Endothelial cell of umbilical vein (primary cell): ENCODE measurements around the gene KITLG. TPM values are rescaled to one million over a fixed set of nuclear protein-coding genes. Genes with fewer than 3 reads are reported as not detected.

Source experiments
- BruUV-seq: library from RNA; stranded (reverse); fragments of 400-500 nt; replicated peaks from 2 replicates; lab custom pipeline; 2021; lab: Mats Ljungman, UMichigan
- CTCF ChIA-PET: fragments of 300-600, 350-600 bp; sonication (Branson Sonifier 250); formaldehyde crosslinking; loops from one replicate; lab custom pipeline; 2021; ENCODE audit warnings: antibody characterized with exemption, inconsistent platforms; lab: Charles Lee
- POLR2A ChIA-PET: fragments of 300-600, 350-600 bp; sonication (Branson Sonifier 250); formaldehyde crosslinking; loops from one replicate; lab custom pipeline; 2021; ENCODE audit warnings: antibody characterized with exemption, inconsistent platforms; lab: Charles Lee
- DNase-seq: peaks from one replicate; pipeline ENCODE4 v3.0.0-alpha.2; 2011; ENCODE audit warnings: low read depth, low spot score
- FAIRE-seq: peaks from 2 replicates; lab custom pipeline; 2011; peaks lifted over from hg19 to GRCh38; lab: Jason Lieb, UNC
- H2AFZ ChIP-seq: 2 replicates; pipeline ENCODE4 v1.6.0; 2012; ENCODE audit warnings: low read depth, low read length, control low read depth, inconsistent platforms
- H3K27ac ChIP-seq: 2 replicates; pipeline ENCODE4 v1.5.1; 2011; ENCODE audit warnings: low read depth, mild to moderate bottlenecking, control low read depth, low read length, moderate library complexity; ENCODE audit not compliant: insufficient read depth
- H3K27me3 ChIP-seq, 2 experiments: 2 replicates each; pipeline versions ENCODE4 v1.6.0 to v1.6.1; 2011; ENCODE audit warnings: low read length in 2 of 2, mixed read lengths in 1 of 2; ENCODE audit not compliant: control insufficient read depth in 2 of 2, insufficient read depth in 2 of 2
- H3K36me3 ChIP-seq, 2 experiments: 2 replicates in 1 of 2; 3 replicates in 1 of 2; pipeline ENCODE4 v1.5.1; 2011; ENCODE audit warnings: low read length in 2 of 2, mild to moderate bottlenecking in 1 of 2, moderate library complexity in 1 of 2; ENCODE audit not compliant: control insufficient read depth in 2 of 2, insufficient read depth in 2 of 2; ENCODE audit errors: extremely low read depth in 1 of 2
- H3K4me1 ChIP-seq: 3 replicates; pipeline ENCODE4 v1.5.1; 2011; ENCODE audit warnings: mild to moderate bottlenecking, low read length; ENCODE audit not compliant: control insufficient read depth, insufficient read depth; ENCODE audit errors: extremely low read depth
- H3K4me2 ChIP-seq: 2 replicates; pipeline ENCODE4 v1.6.1; 2011; ENCODE audit warnings: low read length, control low read depth, mixed read lengths; ENCODE audit not compliant: insufficient read depth
- H3K4me3 ChIP-seq, 3 experiments: fragments of 200-600 bp in 1 of 3; sonication (generic), shearing (Covaris generic) in 1 of 3; replicated peaks in 1 of 3; 2 replicates each; pipeline ENCODE4 v1.5.1; 2011 to 2016; ENCODE audit warnings: control low read depth in 3 of 3, low read length in 3 of 3, mild to moderate bottlenecking in 2 of 3, inconsistent platforms in 1 of 3, low read depth in 1 of 3, moderate library complexity in 1 of 3; ENCODE audit not compliant: insufficient read depth in 1 of 3
- H3K79me2 ChIP-seq: 2 replicates; pipeline ENCODE4 v1.6.0; 2012; ENCODE audit warnings: low read length, inconsistent platforms; ENCODE audit not compliant: control insufficient read depth, insufficient read depth
- H3K9ac ChIP-seq: replicated peaks from 2 replicates; pipeline ENCODE3; 2011; ENCODE audit warnings: low read length, control low read depth; ENCODE audit not compliant: insufficient read depth; ENCODE audit errors: extremely low read depth
- H3K9me1 ChIP-seq: replicated peaks from 3 replicates; pipeline ENCODE4 v1.6.0; 2011; ENCODE audit warnings: mild to moderate bottlenecking, low read length; ENCODE audit not compliant: control insufficient read depth, insufficient read depth; ENCODE audit errors: extremely low read depth
- H3K9me3 ChIP-seq: replicated peaks from 2 replicates; pipeline ENCODE4 v1.5.1; 2012; ENCODE audit warnings: low read length, inconsistent platforms; ENCODE audit not compliant: control insufficient read depth, insufficient read depth
- H4K20me1 ChIP-seq: replicated peaks from 2 replicates; pipeline ENCODE3; 2011; ENCODE audit warnings: mild to moderate bottlenecking, low read length; ENCODE audit not compliant: control insufficient read depth, insufficient read depth; ENCODE audit errors: extremely low read depth
- CTCF ChIP-seq, 2 donors: IDR thresholded peaks; 1 replicate in 1 of 2; 2 replicates in 1 of 2; pipeline ENCODE4 v1.5.1; 2011; ENCODE audit warnings: low read length in 2 of 2, mild to moderate bottlenecking in 2 of 2, moderate library complexity in 2 of 2, control low read depth in 1 of 2, inconsistent platforms in 1 of 2, low read depth in 1 of 2; ENCODE audit not compliant: insufficient read depth in 1 of 2; ENCODE audit errors: extremely low read depth in 1 of 2
- EZH2 ChIP-seq: IDR thresholded peaks from 2 replicates; pipeline ENCODE4 v1.6.1; 2012; ENCODE audit warnings: borderline replicate concordance, low read depth, mild to moderate bottlenecking, moderate library complexity, low read length, inconsistent platforms; ENCODE audit not compliant: severe bottlenecking
- GATA2 ChIP-seq: IDR thresholded peaks from 2 replicates; pipeline ENCODE4 v1.7.0; 2011; ENCODE audit warnings: low read depth, mild to moderate bottlenecking, moderate library complexity, mixed read lengths, low read length; ENCODE audit not compliant: insufficient read length, insufficient read depth
- JUN ChIP-seq: IDR thresholded peaks from 2 replicates; pipeline ENCODE4 v1.6.1; 2011; ENCODE audit warnings: borderline replicate concordance, low read depth; ENCODE audit not compliant: insufficient read length, insufficient read depth
- MYC ChIP-seq: IDR thresholded peaks from one replicate; pipeline ENCODE4 v1.6.1; 2011; ENCODE audit warnings: mild to moderate bottlenecking, low read depth, low read length
- POLR2A ChIP-seq: IDR thresholded peaks from 2 replicates; pipeline ENCODE4 v1.6.1; 2012; ENCODE audit warnings: low read depth, mild to moderate bottlenecking, control low read depth, low read length
- POLR2AphosphoS5 ChIP-seq: IDR thresholded peaks from 2 replicates; pipeline ENCODE4 v1.6.1; 2012; ENCODE audit warnings: low read depth, mild to moderate bottlenecking, control low read depth, low read length, moderate library complexity; ENCODE audit not compliant: insufficient read depth
- dilution Hi-C: fragments of 300-500 bp; cut with MboI; formaldehyde crosslinking; loops from one replicate; pipeline ENCODE4 v1.15.0; 2019; ENCODE audit warnings: low sequenced_read_pairs; ENCODE audit not compliant: extremely low pct_ligation_motif_present
- intact Hi-C: fragments of 100-400 bp; cut with micrococcal nuclease; formaldehyde crosslinking; loops from one replicate; pipeline ENCODE4 v1.10.0; 2022
- polyA plus RNA-seq, 4 experiments: library from polyadenylated mRNA; depleted of rRNA in 3 of 4; stranded (reverse) in 3 of 4; unstranded in 1 of 4; fragments of >200 nt; gene quantifications; 2 replicates each; pipeline versions ENCODE4 v1.2.1 to v1.2.3, GENCODE V29; 2011 to 2012; ENCODE audit warnings: missing spikeins in 1 of 4
- total RNA-seq: library from RNA; stranded (reverse); gene quantifications from 2 replicates; pipeline ENCODE4 v1.2.3, GENCODE V29; 2021
- TF ChIP-seq, protein P1 (sequence below): IDR thresholded peaks from 2 replicates; pipeline ENCODE4 v1.6.1; 2011; ENCODE audit not compliant: insufficient read depth, insufficient read length

KITLG gene
- total and polyA plus RNA-seq, 2 donors (not counting 3 experiments of a cell fraction or from before 2014, with no cell fraction given), result 3.8 to 32.5 TPM

DNA sequence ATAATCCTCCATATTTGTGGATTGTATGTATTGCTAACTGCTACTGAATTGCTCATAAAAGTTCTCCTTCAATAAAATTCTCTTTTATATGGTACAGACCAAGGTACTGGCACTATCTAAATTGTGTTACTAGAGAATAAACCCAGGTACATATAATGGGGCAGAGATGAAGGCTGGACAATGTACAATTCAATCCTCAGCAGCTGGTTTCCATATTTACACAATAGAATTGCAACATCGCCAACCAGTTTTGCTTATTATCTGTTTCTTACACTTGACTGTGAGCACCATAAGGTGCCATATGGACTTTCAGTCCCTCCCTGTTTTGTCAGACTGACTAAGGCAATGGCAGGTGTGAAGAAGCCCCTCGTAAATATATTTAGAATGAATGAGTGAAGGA lies 18.1 kb downstream of the KITLG start:
- dilution Hi-C loops, result no loop called here
- BruUV-seq, result no TSS peak
- H3K9me3 ChIP-seq, result no peaks in the 10 kb centered on the region
- H3K9ac ChIP-seq, result no peak overlapping the region
- no peaks in the 10 kb centered on the region for H4K20me1 ChIP-seq
- TF ChIP-seq GATA2, result no peak
- TF ChIP-seq MYC, result no peak
- no peak for TF ChIP-seq JUN
- TF ChIP-seq, protein P1, sequence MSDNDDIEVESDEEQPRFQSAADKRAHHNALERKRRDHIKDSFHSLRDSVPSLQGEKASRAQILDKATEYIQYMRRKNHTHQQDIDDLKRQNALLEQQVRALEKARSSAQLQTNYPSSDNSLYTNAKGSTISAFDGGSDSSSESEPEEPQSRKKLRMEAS, result no peak
- TF ChIP-seq POLR2AphosphoS5, result no peak
- no peak for TF ChIP-seq POLR2A
- no peak for TF ChIP-seq EZH2
- no peak for TF ChIP-seq CTCF (IDR thresholded peaks at IDR 0.05; ENCODE audit: extremely low read depth in 1 of 2, insufficient read depth in 1 of 2, low read depth in 1 of 2, low read length in 2 of 2)
- H3K36me3 ChIP-seq, result no peaks in the 10 kb centered on the region
- peaks cover 4% of the 10 kb centered on the region for H3K79me2 ChIP-seq
- no peaks in the 10 kb centered on the region for H3K9me1 ChIP-seq
- H3K4me3 ChIP-seq, result no peak overlapping the region
- ChIA-PET POLR2A (interaction anchor here (2.4 kb wide), 1 partner anchor 18 kb away, joined by 8 read pairs; the partner anchor contains the start of gene KITLG), CTCF (interaction anchor here (1.3 to 5.5 kb wide), 3 partner anchors 8 to 342 kb away, joined by 3 to 32 read pairs (median 8); partner anchors contain the start of gene KITLG)
- no peak overlapping the region for H3K4me2 ChIP-seq
- peaks cover 9% of the 10 kb centered on the region for H3K4me1 ChIP-seq
- DNase-seq (no peak), FAIRE-seq (no peak)
- no peak overlapping the region for H2AFZ ChIP-seq
- no peaks in the 10 kb centered on the region for H3K27me3 ChIP-seq
- intact Hi-C loops, result no loop called here
- no peak overlapping the region for H3K27ac ChIP-seq
